ENCODE results near the gene DPH5.

Gene DPH5

GRCh38 chr1:100976936-100977335 lies 48.6 kb downstream of the DPH5 start:
- Histone ChIP-seq H3K36me3 (ENCODE audit: insufficient read depth) (no peaks in the 10 kb centered on the region), H3K4me3 (IDR thresholded peaks at IDR 0.05; ENCODE audit: insufficient read depth, low read depth, low read length) (no peak overlapping the region), H3K79me2 (ENCODE audit: insufficient read depth, low read depth) (no peaks in the 10 kb centered on the region), H2AFZ (ENCODE audit: low read depth) (no peak overlapping the region), H3K9ac (no peak overlapping the region), H3K4me1 (ENCODE audit: low read depth, poor library complexity, severe bottlenecking) (no peaks in the 10 kb centered on the region), H4K20me1 (ENCODE audit: insufficient read depth) (no peaks in the 10 kb centered on the region), H3K27me3 (ENCODE audit: insufficient read depth, low read depth) (no peaks in the 10 kb centered on the region), H3K4me2 (no peak overlapping the region), H3K27ac (no peak overlapping the region)
- TF ChIP-seq CTCF (conservative IDR thresholded peaks at IDR 0.05; ENCODE audit: low read depth, low read length) = no peak

DNA sequence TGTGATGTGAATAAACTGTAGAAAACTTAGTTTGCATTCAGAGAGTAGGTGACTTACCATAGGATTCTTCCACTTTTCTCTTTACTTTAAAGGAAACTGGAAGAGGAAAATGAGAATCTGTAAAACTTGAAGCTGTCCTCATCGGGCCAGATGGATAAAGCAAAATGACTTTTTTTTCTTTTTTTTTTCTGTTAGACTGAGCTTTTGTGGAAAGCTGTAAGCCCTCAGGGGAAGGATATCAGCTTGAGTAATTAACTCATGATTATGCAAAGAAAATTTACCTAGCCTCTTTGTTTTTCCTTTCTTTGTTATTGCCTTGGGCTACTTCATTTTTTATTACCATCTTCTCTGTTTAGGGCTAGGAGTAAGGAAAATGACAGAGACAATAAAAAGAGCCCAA lies 53.4 kb downstream of the DPH5 start:
- no peaks in the 10 kb centered on the region for H3K4me1 ChIP-seq (ENCODE audit: low read depth, poor library complexity, severe bottlenecking)
- no peak overlapping the region for H3K27ac ChIP-seq
- no peaks in the 10 kb centered on the region for H3K36me3 ChIP-seq (ENCODE audit: insufficient read depth)
- H3K9ac ChIP-seq = no peak overlapping the region
- H2AFZ ChIP-seq (ENCODE audit: low read depth) = no peak overlapping the region
- H3K4me3 ChIP-seq (IDR thresholded peaks at IDR 0.05; ENCODE audit: insufficient read depth, low read depth, low read length) = no peak overlapping the region
- H4K20me1 ChIP-seq (ENCODE audit: insufficient read depth) = no peaks in the 10 kb centered on the region
- no peaks in the 10 kb centered on the region for H3K79me2 ChIP-seq (ENCODE audit: insufficient read depth, low read depth)
- TF ChIP-seq CTCF (conservative IDR thresholded peaks at IDR 0.05; ENCODE audit: low read depth, low read length) = no peak
- H3K4me2 ChIP-seq = no peak overlapping the region
- no peaks in the 10 kb centered on the region for H3K27me3 ChIP-seq (ENCODE audit: insufficient read depth, low read depth)

DNA sequence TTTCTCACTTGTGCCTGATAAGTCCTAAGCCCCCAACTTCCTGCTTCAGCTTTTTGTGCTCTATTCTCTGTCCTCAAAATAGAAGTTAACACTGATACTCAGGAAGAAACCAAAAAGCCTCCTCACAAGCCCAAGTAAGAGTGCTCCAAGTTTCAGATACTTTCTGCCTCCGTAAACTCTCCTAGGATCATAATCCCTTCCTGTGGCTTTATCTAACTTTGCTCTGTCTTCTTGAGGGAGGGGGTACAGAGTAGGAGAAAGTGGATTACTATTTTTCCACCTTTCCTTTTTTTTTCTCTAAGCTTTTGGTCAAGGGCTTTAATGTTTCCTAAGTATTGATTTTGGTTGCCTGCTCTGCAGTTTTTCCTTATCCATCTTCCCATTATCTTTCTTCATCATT lies 54.6 kb downstream of the DPH5 start:
- Histone ChIP-seq H3K4me1 (ENCODE audit: low read depth, poor library complexity, severe bottlenecking) (no peaks in the 10 kb centered on the region), H3K4me2 (no peak overlapping the region), H3K27ac (no peak overlapping the region), H2AFZ (ENCODE audit: low read depth) (no peak overlapping the region), H3K27me3 (ENCODE audit: insufficient read depth, low read depth) (no peaks in the 10 kb centered on the region), H4K20me1 (ENCODE audit: insufficient read depth) (no peaks in the 10 kb centered on the region), H3K36me3 (ENCODE audit: insufficient read depth) (no peaks in the 10 kb centered on the region), H3K79me2 (ENCODE audit: insufficient read depth, low read depth) (no peaks in the 10 kb centered on the region), H3K4me3 (IDR thresholded peaks at IDR 0.05; ENCODE audit: insufficient read depth, low read depth, low read length) (no peak overlapping the region), H3K9ac (no peak overlapping the region)
- no peak for TF ChIP-seq CTCF (conservative IDR thresholded peaks at IDR 0.05; ENCODE audit: low read depth, low read length)

DNA sequence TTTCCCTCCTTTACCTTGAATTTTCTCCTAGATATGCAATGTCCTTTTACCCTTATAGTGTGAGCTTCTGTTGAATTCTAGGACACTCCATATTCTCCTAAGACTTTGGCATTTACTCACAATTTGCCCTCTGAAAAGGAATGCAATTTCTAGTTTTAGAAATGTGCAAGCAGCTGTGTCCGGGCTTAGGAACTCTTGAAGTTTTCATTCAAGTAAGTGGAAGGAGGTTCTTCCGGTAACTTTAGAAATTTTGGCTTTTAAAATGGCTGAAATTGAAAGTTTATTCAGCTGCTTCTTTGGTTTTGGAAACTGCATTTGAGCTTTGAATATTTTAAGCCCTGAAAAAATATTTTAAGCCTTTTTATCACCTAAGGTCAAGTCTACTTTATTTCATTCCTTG lies 56.3 kb downstream of the DPH5 start:
- no peak overlapping the region for H3K4me3 ChIP-seq (IDR thresholded peaks at IDR 0.05; ENCODE audit: insufficient read depth, low read depth, low read length)
- H3K4me2 ChIP-seq = no peak overlapping the region
- TF ChIP-seq CTCF (conservative IDR thresholded peaks at IDR 0.05; ENCODE audit: low read depth, low read length) = no peak
- no peak overlapping the region for H2AFZ ChIP-seq (ENCODE audit: low read depth)
- H3K79me2 ChIP-seq (ENCODE audit: insufficient read depth, low read depth) = no peaks in the 10 kb centered on the region
- H3K9ac ChIP-seq = no peak overlapping the region
- no peaks in the 10 kb centered on the region for H3K27me3 ChIP-seq (ENCODE audit: insufficient read depth, low read depth)
- no peaks in the 10 kb centered on the region for H3K4me1 ChIP-seq (ENCODE audit: low read depth, poor library complexity, severe bottlenecking)
- H3K36me3 ChIP-seq (ENCODE audit: insufficient read depth) = no peaks in the 10 kb centered on the region
- no peak overlapping the region for H3K27ac ChIP-seq
- H4K20me1 ChIP-seq (ENCODE audit: insufficient read depth) = no peaks in the 10 kb centered on the region

DNA sequence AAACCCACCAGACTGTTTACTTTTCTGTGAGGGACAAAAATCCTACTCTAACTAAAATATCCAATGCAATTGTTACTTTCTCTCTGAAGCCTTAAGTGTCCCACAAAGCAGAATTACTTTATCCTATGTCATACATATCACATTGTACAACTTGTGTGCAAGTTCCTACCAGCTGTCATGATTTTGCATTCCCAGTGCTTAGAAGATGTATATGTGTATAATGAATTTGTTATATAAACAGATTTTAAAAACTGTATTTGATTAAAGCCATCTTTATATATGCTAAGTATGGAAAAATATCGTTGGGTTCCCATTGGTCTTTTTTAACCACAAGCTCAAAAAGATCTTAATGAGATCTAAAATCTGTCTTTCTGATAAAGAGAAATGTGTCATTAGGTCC lies 57.0 kb downstream of the DPH5 start:
- Histone ChIP-seq H3K4me2 (no peak overlapping the region), H3K9ac (no peak overlapping the region), H2AFZ (ENCODE audit: low read depth) (no peak overlapping the region), H3K4me3 (IDR thresholded peaks at IDR 0.05; ENCODE audit: insufficient read depth, low read depth, low read length) (no peak overlapping the region), H3K79me2 (ENCODE audit: insufficient read depth, low read depth) (no peaks in the 10 kb centered on the region), H3K4me1 (ENCODE audit: low read depth, poor library complexity, severe bottlenecking) (no peaks in the 10 kb centered on the region), H4K20me1 (ENCODE audit: insufficient read depth) (no peaks in the 10 kb centered on the region), H3K27me3 (ENCODE audit: insufficient read depth, low read depth) (no peaks in the 10 kb centered on the region), H3K27ac (no peak overlapping the region), H3K36me3 (ENCODE audit: insufficient read depth) (no peaks in the 10 kb centered on the region)
- TF ChIP-seq CTCF (conservative IDR thresholded peaks at IDR 0.05; ENCODE audit: low read depth, low read length) = no peak

All from KMS-11 (cell line).